Uterus (tissue), 2 donors: Measurements from ENCODE around the gene LIPH.

Source experiments
- POLR2A ChIP-seq, 2 donors: fragments of 450-650 bp; IDR thresholded peaks; one replicate each; pipeline ENCODE4 v1.6.1; 2016; ENCODE audit warnings: antibody characterized with exemption in 2 of 2, mild to moderate bottlenecking in 1 of 2, moderate library complexity in 1 of 2
- TF ChIP-seq, protein P1 (sequence below), 4 experiments: fragments of 200-600 bp in 2 of 4; fragments of 450-650 bp in 2 of 4; sonication (generic) in 2 of 4; IDR thresholded peaks; one replicate each; pipeline ENCODE4 v1.5.1; 2016 to 2019; ENCODE audit warnings: antibody characterized with exemption in 4 of 4, mild to moderate bottlenecking in 2 of 4, moderate library complexity in 1 of 4

GRCh38 chr3:185582871-185583270 is 30.5 kb upstream of the LIPH start:
- TF ChIP-seq, protein P1, sequence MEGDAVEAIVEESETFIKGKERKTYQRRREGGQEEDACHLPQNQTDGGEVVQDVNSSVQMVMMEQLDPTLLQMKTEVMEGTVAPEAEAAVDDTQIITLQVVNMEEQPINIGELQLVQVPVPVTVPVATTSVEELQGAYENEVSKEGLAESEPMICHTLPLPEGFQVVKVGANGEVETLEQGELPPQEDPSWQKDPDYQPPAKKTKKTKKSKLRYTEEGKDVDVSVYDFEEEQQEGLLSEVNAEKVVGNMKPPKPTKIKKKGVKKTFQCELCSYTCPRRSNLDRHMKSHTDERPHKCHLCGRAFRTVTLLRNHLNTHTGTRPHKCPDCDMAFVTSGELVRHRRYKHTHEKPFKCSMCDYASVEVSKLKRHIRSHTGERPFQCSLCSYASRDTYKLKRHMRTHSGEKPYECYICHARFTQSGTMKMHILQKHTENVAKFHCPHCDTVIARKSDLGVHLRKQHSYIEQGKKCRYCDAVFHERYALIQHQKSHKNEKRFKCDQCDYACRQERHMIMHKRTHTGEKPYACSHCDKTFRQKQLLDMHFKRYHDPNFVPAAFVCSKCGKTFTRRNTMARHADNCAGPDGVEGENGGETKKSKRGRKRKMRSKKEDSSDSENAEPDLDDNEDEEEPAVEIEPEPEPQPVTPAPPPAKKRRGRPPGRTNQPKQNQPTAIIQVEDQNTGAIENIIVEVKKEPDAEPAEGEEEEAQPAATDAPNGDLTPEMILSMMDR (IDR thresholded peaks at IDR 0.05): no peak
- no peak for TF ChIP-seq POLR2A (IDR thresholded peaks at IDR 0.05)
